ENCODE data around the gene SMARCA5. TPM values are rescaled to one million over a fixed set of nuclear protein-coding genes. Genes with fewer than 3 reads are reported as not detected.

Gene SMARCA5, protein sequence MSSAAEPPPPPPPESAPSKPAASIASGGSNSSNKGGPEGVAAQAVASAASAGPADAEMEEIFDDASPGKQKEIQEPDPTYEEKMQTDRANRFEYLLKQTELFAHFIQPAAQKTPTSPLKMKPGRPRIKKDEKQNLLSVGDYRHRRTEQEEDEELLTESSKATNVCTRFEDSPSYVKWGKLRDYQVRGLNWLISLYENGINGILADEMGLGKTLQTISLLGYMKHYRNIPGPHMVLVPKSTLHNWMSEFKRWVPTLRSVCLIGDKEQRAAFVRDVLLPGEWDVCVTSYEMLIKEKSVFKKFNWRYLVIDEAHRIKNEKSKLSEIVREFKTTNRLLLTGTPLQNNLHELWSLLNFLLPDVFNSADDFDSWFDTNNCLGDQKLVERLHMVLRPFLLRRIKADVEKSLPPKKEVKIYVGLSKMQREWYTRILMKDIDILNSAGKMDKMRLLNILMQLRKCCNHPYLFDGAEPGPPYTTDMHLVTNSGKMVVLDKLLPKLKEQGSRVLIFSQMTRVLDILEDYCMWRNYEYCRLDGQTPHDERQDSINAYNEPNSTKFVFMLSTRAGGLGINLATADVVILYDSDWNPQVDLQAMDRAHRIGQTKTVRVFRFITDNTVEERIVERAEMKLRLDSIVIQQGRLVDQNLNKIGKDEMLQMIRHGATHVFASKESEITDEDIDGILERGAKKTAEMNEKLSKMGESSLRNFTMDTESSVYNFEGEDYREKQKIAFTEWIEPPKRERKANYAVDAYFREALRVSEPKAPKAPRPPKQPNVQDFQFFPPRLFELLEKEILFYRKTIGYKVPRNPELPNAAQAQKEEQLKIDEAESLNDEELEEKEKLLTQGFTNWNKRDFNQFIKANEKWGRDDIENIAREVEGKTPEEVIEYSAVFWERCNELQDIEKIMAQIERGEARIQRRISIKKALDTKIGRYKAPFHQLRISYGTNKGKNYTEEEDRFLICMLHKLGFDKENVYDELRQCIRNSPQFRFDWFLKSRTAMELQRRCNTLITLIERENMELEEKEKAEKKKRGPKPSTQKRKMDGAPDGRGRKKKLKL
- 46.3 TPM for polyA plus RNA-seq
- long read RNA-seq, donor 1, full-length matches to known transcripts: 3 of 10 reads
- long read RNA-seq, donor 1, partial matches to known transcripts: 7 of 10 reads
- long read RNA-seq, donor 1, other reads (novel, unspliced or antisense): 0 of 10 reads
- long read RNA-seq, donor 2, full-length matches to known transcripts: 1 of 14 reads
- long read RNA-seq, donor 2, partial matches to known transcripts: 13 of 14 reads
- long read RNA-seq, donor 2, other reads (novel, unspliced or antisense): 0 of 14 reads
- long read RNA-seq, donor 3, full-length matches to known transcripts: 6 of 30 reads
- long read RNA-seq, donor 3, partial matches to known transcripts: 24 of 30 reads
- long read RNA-seq, donor 3, other reads (novel, unspliced or antisense): 0 of 30 reads
- long read RNA-seq, donor 4: 0 reads
- long read RNA-seq, donor 5, full-length matches to known transcripts: 3 of 16 reads
- long read RNA-seq, donor 5, partial matches to known transcripts: 13 of 16 reads
- long read RNA-seq, donor 5, other reads (novel, unspliced or antisense): 0 of 16 reads
- long read RNA-seq, donor 6, full-length matches to known transcripts: 2 of 48 reads
- long read RNA-seq, donor 6, partial matches to known transcripts: 46 of 48 reads
- long read RNA-seq, donor 6, other reads (novel, unspliced or antisense): 0 of 48 reads
- long read RNA-seq, donor 7: 0 reads
- long read RNA-seq, donor 8, full-length matches to known transcripts: 6 of 26 reads
- long read RNA-seq, donor 8, partial matches to known transcripts: 20 of 26 reads
- long read RNA-seq, donor 8, other reads (novel, unspliced or antisense): 0 of 26 reads
- long read RNA-seq, donor 9, full-length matches to known transcripts: 1 of 1 reads
- long read RNA-seq, donor 9, partial matches to known transcripts: 0 of 1 reads
- long read RNA-seq, donor 9, other reads (novel, unspliced or antisense): 0 of 1 reads
- long read RNA-seq, donor 10, full-length matches to known transcripts: 7 of 7 reads
- long read RNA-seq, donor 10, partial matches to known transcripts: 0 of 7 reads
- long read RNA-seq, donor 10, other reads (novel, unspliced or antisense): 0 of 7 reads
- long read RNA-seq, donor 11, full-length matches to known transcripts: 9 of 9 reads
- long read RNA-seq, donor 11, partial matches to known transcripts: 0 of 9 reads
- long read RNA-seq, donor 11, other reads (novel, unspliced or antisense): 0 of 9 reads

DNA sequence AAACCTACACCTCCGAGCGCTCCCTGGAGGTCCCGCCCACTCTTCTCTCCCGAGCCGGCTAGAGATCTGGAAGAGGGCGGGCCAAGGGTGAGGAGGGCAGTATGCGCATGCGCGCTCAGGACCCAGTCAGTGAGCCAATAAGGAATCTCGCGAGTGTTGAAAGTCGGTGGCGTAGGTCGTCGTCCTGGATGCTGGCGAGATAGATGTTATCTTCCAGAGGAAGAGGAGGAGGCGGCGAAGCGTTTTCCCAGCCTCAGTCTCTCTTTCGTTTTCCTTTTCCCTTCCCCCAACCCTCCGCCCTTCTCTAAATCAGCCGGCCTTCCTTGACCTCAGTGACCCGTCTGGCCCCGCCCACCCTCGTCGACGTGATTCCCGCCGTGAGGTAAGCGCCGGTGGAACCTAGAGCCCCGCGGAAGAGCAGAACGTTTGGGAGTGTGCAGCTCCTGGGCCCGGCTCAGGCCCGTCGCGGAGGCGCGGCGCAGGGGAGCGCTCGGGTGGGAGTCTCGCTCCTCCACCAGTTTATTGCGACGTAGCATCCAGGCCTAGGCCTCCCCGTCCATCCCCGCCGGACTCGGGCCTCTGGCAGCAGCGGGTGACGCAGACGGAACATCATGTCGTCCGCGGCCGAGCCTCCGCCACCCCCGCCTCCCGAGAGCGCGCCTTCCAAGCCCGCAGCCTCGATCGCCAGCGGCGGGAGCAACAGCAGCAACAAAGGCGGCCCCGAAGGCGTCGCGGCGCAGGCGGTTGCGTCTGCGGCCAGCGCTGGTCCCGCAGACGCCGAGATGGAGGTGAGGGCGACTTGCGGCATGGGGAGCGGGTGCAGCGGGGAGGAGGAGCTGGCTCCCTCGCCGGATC is at the start of gene SMARCA5:
Gene SMARCA5, plus strand, starts transcription at position 389 of the 855 bp plus-strand sequence. Its CDS starts 223 bp downstream, at position 612.
- peak; percentile 99 for DNase-seq
- H3K9me3 ChIP-seq (ENCODE audit: control insufficient read depth, low read depth, low read length): no peaks in the 10 kb centered on the region
- WGBS (ENCODE audit: insufficient coverage, low lambda C conversion rate): no CpG with 5 or more reads among the region's 86 CpGs
- H3K36me3 ChIP-seq (ENCODE audit: control insufficient read depth, insufficient read depth, low read length): peaks cover 9% of the 10 kb centered on the region
- peaks cover 9% of the 10 kb centered on the region for H3K4me1 ChIP-seq (ENCODE audit: control insufficient read depth, insufficient read depth, low read length)
- H3K4me3 ChIP-seq (ENCODE audit: low read length): peak within 1 kb of the TSS; percentile 92
- peak within 1 kb of the TSS; percentile 99 for H3K27ac ChIP-seq (ENCODE audit: low read length)
- no peaks in the 10 kb centered on the region for H3K27me3 ChIP-seq (ENCODE audit: control insufficient read depth, insufficient read depth, low read length)

DNA sequence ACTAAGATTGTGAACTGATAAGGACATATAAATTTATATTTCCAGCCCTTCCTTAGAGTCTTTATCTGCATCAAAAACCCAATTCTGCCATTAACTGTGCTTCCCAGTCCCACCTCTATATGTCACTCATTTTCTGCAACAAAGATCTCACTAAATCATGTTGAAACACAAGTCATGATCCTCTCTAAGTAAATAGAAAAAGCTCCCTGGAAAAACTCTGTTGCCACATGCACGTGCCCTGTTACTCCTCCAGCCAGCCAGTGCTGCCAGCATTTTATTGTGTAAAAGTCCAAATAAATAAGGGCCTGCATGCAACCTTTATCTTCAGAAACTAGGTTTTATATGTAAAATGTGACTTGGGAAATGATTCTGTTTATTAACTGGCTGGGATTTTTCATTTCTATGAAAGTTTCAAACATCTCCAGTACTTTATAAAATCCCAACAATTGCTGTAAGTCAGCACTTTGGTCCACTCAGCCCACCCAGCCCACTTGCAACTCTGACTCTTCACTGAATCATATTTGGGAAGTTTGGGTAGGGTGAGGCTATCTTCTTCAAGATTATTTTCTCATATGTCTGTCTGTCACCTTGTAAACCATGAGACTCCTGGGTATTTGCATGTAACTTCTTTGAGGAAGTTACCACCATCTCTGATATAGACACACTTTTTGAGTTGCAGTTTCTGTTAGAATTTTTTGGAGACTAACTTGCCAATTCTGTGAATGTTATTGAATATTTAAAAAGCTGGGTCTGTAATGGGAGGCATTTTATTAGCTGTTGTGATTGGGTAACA is 40.0 kb upstream of the SMARCA5 start:
- no CpG with 5 or more reads among the region's 1 CpG for WGBS (ENCODE audit: insufficient coverage, low lambda C conversion rate)
- no peak overlapping the region for H3K4me3 ChIP-seq (ENCODE audit: low read length)
- H3K4me1 ChIP-seq (ENCODE audit: control insufficient read depth, insufficient read depth, low read length): no peaks in the 10 kb centered on the region
- H3K27ac ChIP-seq (ENCODE audit: low read length): no peak overlapping the region
- peaks cover 29% of the 10 kb centered on the region for H3K36me3 ChIP-seq (ENCODE audit: control insufficient read depth, insufficient read depth, low read length)
- no peak for DNase-seq
- H3K27me3 ChIP-seq (ENCODE audit: control insufficient read depth, insufficient read depth, low read length): no peaks in the 10 kb centered on the region
- no peaks in the 10 kb centered on the region for H3K9me3 ChIP-seq (ENCODE audit: control insufficient read depth, low read depth, low read length)

DNA sequence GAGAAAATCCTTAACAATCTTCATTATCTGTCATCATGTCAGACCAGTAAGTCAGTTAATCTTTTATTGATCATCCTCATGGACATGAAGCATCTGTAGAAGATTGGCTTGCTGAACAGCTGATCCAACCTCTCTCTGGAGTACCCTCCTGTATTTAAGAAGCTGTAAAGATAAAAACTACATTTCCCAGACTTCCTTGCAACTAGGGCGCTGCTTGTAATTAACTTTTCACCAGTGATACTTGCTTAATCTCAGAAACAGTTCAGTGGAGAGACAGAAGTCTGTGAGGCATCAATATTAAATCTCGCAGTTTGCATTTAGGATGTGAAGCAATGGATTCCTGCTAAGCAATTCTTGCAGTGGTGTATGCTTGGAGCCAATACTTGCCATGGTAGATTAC is 36.0 kb upstream of the SMARCA5 start:
- WGBS (ENCODE audit: insufficient coverage, low lambda C conversion rate): no CpG with 5 or more reads among the region's 2 CpGs
- H3K4me1 ChIP-seq (ENCODE audit: control insufficient read depth, insufficient read depth, low read length): no peaks in the 10 kb centered on the region

DNA sequence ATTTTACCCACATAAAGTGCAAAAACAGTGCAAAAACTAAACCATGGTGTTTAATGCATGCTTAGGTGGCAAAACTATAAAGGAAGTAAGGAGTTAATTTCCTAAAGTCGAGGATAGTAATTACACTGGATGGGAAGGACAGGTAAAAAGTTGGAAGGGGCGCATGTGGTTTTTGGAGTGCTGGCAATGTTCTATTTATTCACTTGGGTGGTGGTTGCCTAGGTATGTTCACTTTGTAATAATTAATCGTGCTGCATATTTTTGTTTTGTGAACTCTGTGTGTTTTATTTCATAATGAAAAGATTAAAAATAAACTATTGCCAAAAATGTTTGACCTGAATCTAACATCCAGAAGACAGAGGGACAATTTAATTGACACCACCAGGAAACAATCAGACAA is 32.1 kb upstream of the SMARCA5 start:
- Histone ChIP-seq H3K36me3 (ENCODE audit: control insufficient read depth, insufficient read depth, low read length) (no peaks in the 10 kb centered on the region), H3K9me3 (ENCODE audit: control insufficient read depth, low read depth, low read length) (no peaks in the 10 kb centered on the region), H3K27me3 (ENCODE audit: control insufficient read depth, insufficient read depth, low read length) (no peaks in the 10 kb centered on the region), H3K4me3 (ENCODE audit: low read length) (no peak overlapping the region), H3K27ac (ENCODE audit: low read length) (no peak overlapping the region), H3K4me1 (ENCODE audit: control insufficient read depth, insufficient read depth, low read length) (no peaks in the 10 kb centered on the region)
- DNase-seq: no peak
- 53% methylated on average over 2 of the region's 3 CpGs for WGBS (ENCODE audit: insufficient coverage, low lambda C conversion rate)

More for the DNA sequence above, 36.0 kb upstream of the SMARCA5 start:
- no peaks in the 10 kb centered on the region for H3K27me3 ChIP-seq (ENCODE audit: control insufficient read depth, insufficient read depth, low read length)
- no peaks in the 10 kb centered on the region for H3K9me3 ChIP-seq (ENCODE audit: control insufficient read depth, low read depth, low read length)
- no peak for DNase-seq
- H3K4me3 ChIP-seq (ENCODE audit: low read length): no peak overlapping the region
- H3K27ac ChIP-seq (ENCODE audit: low read length): no peak overlapping the region
- peaks cover 12% of the 10 kb centered on the region for H3K36me3 ChIP-seq (ENCODE audit: control insufficient read depth, insufficient read depth, low read length)

DNA sequence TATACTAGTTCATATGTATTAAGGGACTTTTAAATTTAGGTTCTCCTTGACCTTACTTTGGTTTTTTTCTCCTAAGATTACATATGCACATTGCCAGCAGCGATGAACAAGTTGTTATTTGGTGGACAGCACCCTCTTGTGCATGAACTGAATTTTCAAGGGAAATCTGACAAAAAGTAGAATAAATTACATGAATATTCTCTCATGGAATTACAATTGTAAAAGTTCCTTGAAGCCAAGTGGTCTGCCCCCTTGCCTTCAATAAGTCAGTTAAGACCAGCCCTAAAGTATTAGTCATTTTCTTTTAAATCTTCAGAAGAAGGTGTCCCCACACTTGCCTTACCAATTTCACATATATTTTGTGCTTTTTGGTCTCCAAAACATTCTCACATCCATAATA is 30.7 kb upstream of the SMARCA5 start:
- Histone ChIP-seq H3K4me3 (ENCODE audit: low read length) (no peak overlapping the region), H3K27ac (ENCODE audit: low read length) (no peak overlapping the region), H3K4me1 (ENCODE audit: control insufficient read depth, insufficient read depth, low read length) (no peaks in the 10 kb centered on the region), H3K27me3 (ENCODE audit: control insufficient read depth, insufficient read depth, low read length) (no peaks in the 10 kb centered on the region), H3K36me3 (ENCODE audit: control insufficient read depth, insufficient read depth, low read length) (no peaks in the 10 kb centered on the region), H3K9me3 (ENCODE audit: control insufficient read depth, low read depth, low read length) (no peaks in the 10 kb centered on the region)
- peak; percentile 9 to 12 for DNase-seq
- WGBS (ENCODE audit: insufficient coverage, low lambda C conversion rate): 13% methylated on average over 1 of the region's 1 CpG

DNA sequence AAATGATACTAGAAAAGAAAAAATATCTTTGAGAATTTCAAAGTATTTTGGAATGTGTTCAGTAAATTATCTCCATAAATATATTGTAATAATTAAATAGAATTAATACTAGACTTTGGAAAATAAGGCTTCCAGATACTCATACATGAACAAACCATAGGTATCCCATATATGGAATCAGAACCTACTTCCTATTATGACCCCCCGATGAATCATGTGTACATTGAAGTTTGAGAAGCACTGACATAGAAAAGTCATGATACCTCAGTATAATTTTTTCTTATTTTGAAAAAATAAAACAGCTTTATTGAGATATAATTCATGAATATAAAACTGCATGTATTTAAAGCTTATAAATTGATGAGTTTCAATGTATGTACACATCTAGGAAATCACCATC is 27.2 kb upstream of the SMARCA5 start:
- H3K27ac ChIP-seq (ENCODE audit: low read length): no peak overlapping the region
- no peaks in the 10 kb centered on the region for H3K9me3 ChIP-seq (ENCODE audit: control insufficient read depth, low read depth, low read length)
- H3K4me1 ChIP-seq (ENCODE audit: control insufficient read depth, insufficient read depth, low read length): no peaks in the 10 kb centered on the region
- H3K4me3 ChIP-seq (ENCODE audit: low read length): no peak overlapping the region
- no peaks in the 10 kb centered on the region for H3K27me3 ChIP-seq (ENCODE audit: control insufficient read depth, insufficient read depth, low read length)
- no peak for DNase-seq
- WGBS (ENCODE audit: insufficient coverage, low lambda C conversion rate): 100% methylated on average over 1 of the region's 1 CpG
- no peaks in the 10 kb centered on the region for H3K36me3 ChIP-seq (ENCODE audit: control insufficient read depth, insufficient read depth, low read length)

DNA sequence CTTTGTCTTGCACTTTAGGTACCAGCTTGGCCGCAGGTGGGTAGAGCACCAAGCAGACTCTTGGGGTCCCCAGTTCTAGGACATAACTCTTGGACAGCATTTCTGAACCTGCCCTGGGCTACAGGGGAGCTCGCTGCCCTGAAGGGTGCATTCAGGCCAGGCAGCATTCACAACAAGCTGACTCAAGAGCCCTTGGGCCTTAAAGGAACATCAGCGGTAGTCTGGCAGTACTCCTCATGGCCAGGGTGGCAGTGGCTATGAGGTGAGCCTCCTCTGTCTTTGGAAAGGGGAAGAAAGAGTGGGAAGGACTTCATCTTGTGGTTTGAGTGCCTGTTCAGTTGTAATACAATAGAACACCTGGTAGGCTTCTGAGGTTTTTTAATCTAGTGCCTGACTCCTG is 24.8 kb upstream of the SMARCA5 start:
- no peak overlapping the region for H3K27ac ChIP-seq (ENCODE audit: low read length)
- no CpG with 5 or more reads among the region's 3 CpGs for WGBS (ENCODE audit: insufficient coverage, low lambda C conversion rate)

DNA sequence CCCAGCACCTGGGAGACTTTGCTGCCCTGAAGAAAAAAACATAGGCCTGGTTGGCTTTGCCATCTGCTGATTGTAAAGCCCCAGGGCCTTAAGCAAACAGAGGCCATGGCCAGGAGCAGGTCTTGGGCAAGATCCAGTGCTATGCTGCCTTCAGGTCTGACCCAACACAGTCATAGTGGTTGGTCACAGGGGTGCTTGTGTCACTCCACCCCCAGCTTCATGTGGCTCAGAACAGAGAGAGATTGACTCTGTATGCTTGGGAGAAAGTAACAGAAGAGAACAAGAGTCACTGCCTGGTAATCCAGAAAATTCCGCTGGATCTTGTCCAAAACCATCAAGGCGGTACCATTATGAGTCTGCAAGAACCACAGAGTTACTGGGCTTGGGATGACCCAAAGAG is 24.4 kb upstream of the SMARCA5 start:
- H3K27me3 ChIP-seq (ENCODE audit: control insufficient read depth, insufficient read depth, low read length): no peaks in the 10 kb centered on the region
- DNase-seq: no peak
- H3K4me1 ChIP-seq (ENCODE audit: control insufficient read depth, insufficient read depth, low read length): no peaks in the 10 kb centered on the region
- H3K4me3 ChIP-seq (ENCODE audit: low read length): no peak overlapping the region
- no peaks in the 10 kb centered on the region for H3K9me3 ChIP-seq (ENCODE audit: control insufficient read depth, low read depth, low read length)
- H3K27ac ChIP-seq (ENCODE audit: low read length): no peak overlapping the region
- no peaks in the 10 kb centered on the region for H3K36me3 ChIP-seq (ENCODE audit: control insufficient read depth, insufficient read depth, low read length)
- WGBS (ENCODE audit: insufficient coverage, low lambda C conversion rate): 100% methylated on average over 1 of the region's 2 CpGs

More for the DNA sequence above, 24.8 kb upstream of the SMARCA5 start:
- DNase-seq: no peak
- Histone ChIP-seq H3K4me1 (ENCODE audit: control insufficient read depth, insufficient read depth, low read length) (no peaks in the 10 kb centered on the region), H3K9me3 (ENCODE audit: control insufficient read depth, low read depth, low read length) (no peaks in the 10 kb centered on the region), H3K4me3 (ENCODE audit: low read length) (no peak overlapping the region), H3K36me3 (ENCODE audit: control insufficient read depth, insufficient read depth, low read length) (no peaks in the 10 kb centered on the region), H3K27me3 (ENCODE audit: control insufficient read depth, insufficient read depth, low read length) (no peaks in the 10 kb centered on the region)
